Measurements from ENCODE around the gene AGPAT4.

- TF ChIP-seq CTCF (IDR thresholded peaks at IDR 0.05; ENCODE audit: low read depth, low read length, poor library complexity, severe bottlenecking), result no peak
- TF ChIP-seq EZH2phosphoT487 (IDR thresholded peaks at IDR 0.05; ENCODE audit: borderline replicate concordance, low read length), result no peak
Observed at GRCh38 chr6:161300823-161301222, 27.0 kb upstream of the AGPAT4 start.

Measured in DOHH2 (cell line).